ENCODE measurements around the gene LPCAT3. TPM values are rescaled to one million over a fixed set of nuclear protein-coding genes. Genes with fewer than 3 reads are reported as not detected.

LPCAT3 gene
- polyA plus RNA-seq (2013, experiment 1 of 2), result 23.8 TPM
- 23.7 TPM for polyA plus RNA-seq (2013, experiment 2 of 2)

DNA sequence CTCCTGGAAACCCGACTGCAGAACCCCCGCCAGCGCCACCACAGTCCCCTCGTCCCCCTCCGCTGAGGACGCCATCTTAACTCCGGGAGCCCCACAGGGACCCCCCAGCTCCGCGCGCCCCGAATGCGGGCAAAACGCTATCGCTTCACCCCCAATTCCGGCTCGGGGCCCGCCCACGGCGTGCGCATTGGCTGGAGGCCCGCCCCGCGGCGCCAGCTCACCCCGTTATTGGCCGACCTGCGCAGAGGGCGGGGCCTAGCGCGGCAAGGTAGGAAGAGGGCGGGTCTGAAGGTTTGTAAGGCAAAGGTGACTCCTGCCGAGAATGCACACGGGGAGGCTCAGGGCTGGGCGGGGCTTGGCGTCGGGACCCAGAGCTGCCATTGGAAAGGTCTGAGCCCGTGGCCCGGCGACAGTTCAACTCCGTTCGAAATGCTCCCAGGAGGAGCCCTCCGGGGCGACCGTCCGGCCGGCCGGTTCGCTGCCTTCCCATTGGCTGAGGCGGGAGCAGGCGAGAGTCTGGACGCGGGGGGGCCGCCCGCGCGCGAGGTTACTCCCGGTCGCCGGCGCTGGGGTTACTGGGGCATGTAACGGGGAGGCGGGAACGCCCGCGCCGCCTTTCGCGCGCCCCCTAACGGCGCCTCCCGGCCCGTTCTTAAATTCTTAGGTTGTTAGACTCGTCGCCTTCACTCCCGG lies at the start of gene LPCAT3:
LPCAT3 (minus strand) TSS at position 127 of the 693 bp plus-strand sequence; CDS start at position 75, 52 bp downstream.
- Histone ChIP-seq H2BK120ac (ENCODE audit: low read depth, low read length) (peak within 1 kb of the TSS; percentile 16), H3K27ac (replicated peaks; ENCODE audit: low read length) (peak within 1 kb of the TSS; percentile 97), H2BK15ac (ENCODE audit: low read length) (peak within 1 kb of the TSS; percentile 32), H3K4me3 (ENCODE audit: low read length in 2 of 2) (peak within 1 kb of the TSS; percentile 65 to 89), H2BK5ac (ENCODE audit: low read length) (peak within 1 kb of the TSS; percentile 98), H3K4me2 (ENCODE audit: insufficient read depth, low read length, poor library complexity, severe bottlenecking) (peak within 1 kb of the TSS; percentile 77), H3K14ac (ENCODE audit: low read length) (peak within 1 kb of the TSS; percentile 66), H3K79me1 (ENCODE audit: low read depth, low read length) (peaks cover 5% of the 10 kb centered on the region), H3K9ac (ENCODE audit: low read depth, low read length, poor library complexity) (peak within 1 kb of the TSS; percentile 85), H3K4ac (ENCODE audit: low read length) (no peak within 1 kb of the TSS), H3K36me3 (replicated peaks in 1 of 2; ENCODE audit: control insufficient read depth in 2 of 2, insufficient read depth in 2 of 2, low read length in 2 of 2) (peaks cover 1 to 20% of the 10 kb centered on the region in 2 donors), H3K27me3 (ENCODE audit: control insufficient read depth in 3 of 3, insufficient read depth in 3 of 3, low read depth in 1 of 3, low read length in 3 of 3) (no peaks in the 10 kb centered on the region), H3K23ac (ENCODE audit: low read depth, low read length, poor library complexity) (peak within 1 kb of the TSS; percentile 74), H2BK12ac (ENCODE audit: low read length) (no peak within 1 kb of the TSS), H3K9me3 (replicated peaks in 1 of 2; ENCODE audit: control insufficient read depth in 2 of 2, insufficient read depth in 1 of 2, low read depth in 1 of 2, low read length in 2 of 2) (no peaks in the 10 kb centered on the region), H4K91ac (ENCODE audit: low read depth, low read length, poor library complexity) (no peak within 1 kb of the TSS), H4K8ac (ENCODE audit: low read depth, low read length) (no peak within 1 kb of the TSS), H2AK5ac (ENCODE audit: low read depth, low read length) (no peak within 1 kb of the TSS), H3K4me1 (ENCODE audit: control insufficient read depth in 2 of 2, insufficient read depth in 1 of 2, low read depth in 1 of 2, low read length in 2 of 2) (peaks cover 6 to 11% of the 10 kb centered on the region in 2 donors), H2AFZ (ENCODE audit: low read length) (peak within 1 kb of the TSS; percentile 97), H3K18ac (ENCODE audit: low read length) (peak within 1 kb of the TSS; percentile 96)
- no CpG with 5 or more reads among the region's 77 CpGs for WGBS, 2 donors (ENCODE audit: extremely low coverage in 2 of 2, insufficient read length in 2 of 2, insufficient replicate concordance in 1 of 2)
- peak; percentile 96 for DNase-seq (ENCODE audit: low spot score)

GRCh38 chr12:7067096-7067495 lies 48.8 kb upstream of the LPCAT3 start:
- no peak overlapping the region for H4K8ac ChIP-seq (ENCODE audit: low read depth, low read length)
- H3K27me3 ChIP-seq (ENCODE audit: control insufficient read depth in 3 of 3, insufficient read depth in 3 of 3, low read depth in 1 of 3, low read length in 3 of 3), result no peaks in the 10 kb centered on the region
- no peak overlapping the region for H2BK15ac ChIP-seq (ENCODE audit: low read length)
- no peak overlapping the region for H2AFZ ChIP-seq (ENCODE audit: low read length)
- H4K91ac ChIP-seq (ENCODE audit: low read depth, low read length, poor library complexity), result no peak overlapping the region
- no peak overlapping the region for H3K9ac ChIP-seq (ENCODE audit: low read depth, low read length, poor library complexity)
- H3K18ac ChIP-seq (ENCODE audit: low read length), result no peak overlapping the region
- no peak overlapping the region for H3K27ac ChIP-seq (replicated peaks; ENCODE audit: low read length)
- no peaks in the 10 kb centered on the region for H3K4me1 ChIP-seq (ENCODE audit: control insufficient read depth in 2 of 2, insufficient read depth in 1 of 2, low read depth in 1 of 2, low read length in 2 of 2)
- H2BK12ac ChIP-seq (ENCODE audit: low read length), result no peak overlapping the region
- no peak overlapping the region for H3K14ac ChIP-seq (ENCODE audit: low read length)
- H2BK120ac ChIP-seq (ENCODE audit: low read depth, low read length), result no peak overlapping the region
- no peak overlapping the region for H2BK5ac ChIP-seq (ENCODE audit: low read length)
- no peak overlapping the region for H2AK5ac ChIP-seq (ENCODE audit: low read depth, low read length)
- no peaks in the 10 kb centered on the region for H3K36me3 ChIP-seq (replicated peaks in 1 of 2; ENCODE audit: control insufficient read depth in 2 of 2, insufficient read depth in 2 of 2, low read length in 2 of 2)
- H3K4me3 ChIP-seq (ENCODE audit: low read length in 2 of 2), result no peak overlapping the region
- no peak overlapping the region for H3K23ac ChIP-seq (ENCODE audit: low read depth, low read length, poor library complexity)
- H3K9me3 ChIP-seq (replicated peaks in 1 of 2; ENCODE audit: control insufficient read depth in 2 of 2, insufficient read depth in 1 of 2, low read depth in 1 of 2, low read length in 2 of 2), result no peaks in the 10 kb centered on the region
- no peak overlapping the region for H3K4ac ChIP-seq (ENCODE audit: low read length)
- no peaks in the 10 kb centered on the region for H3K79me1 ChIP-seq (ENCODE audit: low read depth, low read length)
- no CpG with 5 or more reads among the region's 7 CpGs for WGBS, 2 donors (ENCODE audit: extremely low coverage in 2 of 2, insufficient read length in 2 of 2, insufficient replicate concordance in 1 of 2)
- DNase-seq (ENCODE audit: low spot score), result no peak
- H3K4me2 ChIP-seq (ENCODE audit: insufficient read depth, low read length, poor library complexity, severe bottlenecking), result no peak overlapping the region

- Histone ChIP-seq H3K36me3 (replicated peaks in 1 of 2; ENCODE audit: control insufficient read depth in 2 of 2, insufficient read depth in 2 of 2, low read length in 2 of 2) (no peaks in the 10 kb centered on the region), H4K8ac (ENCODE audit: low read depth, low read length) (no peak overlapping the region), H3K4ac (ENCODE audit: low read length) (no peak overlapping the region), H4K91ac (ENCODE audit: low read depth, low read length, poor library complexity) (no peak overlapping the region), H3K18ac (ENCODE audit: low read length) (no peak overlapping the region), H3K27me3 (ENCODE audit: control insufficient read depth in 3 of 3, insufficient read depth in 3 of 3, low read depth in 1 of 3, low read length in 3 of 3) (no peaks in the 10 kb centered on the region), H3K4me2 (ENCODE audit: insufficient read depth, low read length, poor library complexity, severe bottlenecking) (no peak overlapping the region), H2AK5ac (ENCODE audit: low read depth, low read length) (no peak overlapping the region), H2BK120ac (ENCODE audit: low read depth, low read length) (no peak overlapping the region), H3K79me1 (ENCODE audit: low read depth, low read length) (no peaks in the 10 kb centered on the region), H3K27ac (replicated peaks; ENCODE audit: low read length) (no peak overlapping the region), H2BK12ac (ENCODE audit: low read length) (no peak overlapping the region), H3K14ac (ENCODE audit: low read length) (no peak overlapping the region), H3K9me3 (replicated peaks in 1 of 2; ENCODE audit: control insufficient read depth in 2 of 2, insufficient read depth in 1 of 2, low read depth in 1 of 2, low read length in 2 of 2) (no peaks in the 10 kb centered on the region), H3K4me3 (ENCODE audit: low read length in 2 of 2) (no peak overlapping the region), H3K4me1 (ENCODE audit: control insufficient read depth in 2 of 2, insufficient read depth in 1 of 2, low read depth in 1 of 2, low read length in 2 of 2) (no peaks in the 10 kb centered on the region), H2BK15ac (ENCODE audit: low read length) (no peak overlapping the region), H2AFZ (ENCODE audit: low read length) (no peak overlapping the region), H3K23ac (ENCODE audit: low read depth, low read length, poor library complexity) (no peak overlapping the region), H2BK5ac (ENCODE audit: low read length) (no peak overlapping the region), H3K9ac (ENCODE audit: low read depth, low read length, poor library complexity) (no peak overlapping the region)
- no CpG with 5 or more reads among the region's 2 CpGs for WGBS, 2 donors (ENCODE audit: extremely low coverage in 2 of 2, insufficient read length in 2 of 2, insufficient replicate concordance in 1 of 2)
- DNase-seq (ENCODE audit: low spot score), result no peak
Measured at GRCh38 chr12:7066596-7066995, 48.3 kb upstream of the LPCAT3 start.

- Histone ChIP-seq H3K4me1 (ENCODE audit: control insufficient read depth in 2 of 2, insufficient read depth in 1 of 2, low read depth in 1 of 2, low read length in 2 of 2) (peaks cover 0 to 5% of the 10 kb centered on the region in 2 donors), H3K18ac (ENCODE audit: low read length) (no peak overlapping the region), H3K4ac (ENCODE audit: low read length) (no peak overlapping the region), H3K9me3 (replicated peaks in 1 of 2; ENCODE audit: control insufficient read depth in 2 of 2, insufficient read depth in 1 of 2, low read depth in 1 of 2, low read length in 2 of 2) (no peaks in the 10 kb centered on the region), H2BK5ac (ENCODE audit: low read length) (no peak overlapping the region), H3K27ac (replicated peaks; ENCODE audit: low read length) (no peak overlapping the region), H4K91ac (ENCODE audit: low read depth, low read length, poor library complexity) (no peak overlapping the region), H3K4me2 (ENCODE audit: insufficient read depth, low read length, poor library complexity, severe bottlenecking) (no peak overlapping the region), H3K36me3 (replicated peaks in 1 of 2; ENCODE audit: control insufficient read depth in 2 of 2, insufficient read depth in 2 of 2, low read length in 2 of 2) (no peaks in the 10 kb centered on the region), H3K14ac (ENCODE audit: low read length) (no peak overlapping the region), H2AFZ (ENCODE audit: low read length) (no peak overlapping the region), H2BK15ac (ENCODE audit: low read length) (no peak overlapping the region), H3K27me3 (ENCODE audit: control insufficient read depth in 3 of 3, insufficient read depth in 3 of 3, low read depth in 1 of 3, low read length in 3 of 3) (no peaks in the 10 kb centered on the region), H2AK5ac (ENCODE audit: low read depth, low read length) (no peak overlapping the region), H3K23ac (ENCODE audit: low read depth, low read length, poor library complexity) (no peak overlapping the region), H3K4me3 (ENCODE audit: low read length in 2 of 2) (no peak overlapping the region), H2BK120ac (ENCODE audit: low read depth, low read length) (no peak overlapping the region), H3K79me1 (ENCODE audit: low read depth, low read length) (no peaks in the 10 kb centered on the region), H4K8ac (ENCODE audit: low read depth, low read length) (no peak overlapping the region), H2BK12ac (ENCODE audit: low read length) (no peak overlapping the region), H3K9ac (ENCODE audit: low read depth, low read length, poor library complexity) (no peak overlapping the region)
- no peak for DNase-seq (ENCODE audit: low spot score)
- WGBS, 2 donors (ENCODE audit: extremely low coverage in 2 of 2, insufficient read length in 2 of 2, insufficient replicate concordance in 1 of 2), result no CpG with 5 or more reads among the region's 7 CpGs
Measured at GRCh38 chr12:7065073-7065623, 46.9 kb upstream of the LPCAT3 start.
